Parathyroid adenoma (tissue), 2 donors: Measurements from ENCODE around the gene TLCD3A.
"Not testable (repeated sequence)": the region's sequence is repeated elsewhere in the genome, so short reads cannot be mapped to it uniquely, and the experiment has no call there.

Experiments
- H2AFZ ChIP-seq: fragments of 300-600 bp; sonication (generic); one replicate; pipeline ENCODE4 v1.7.0; 2017; ENCODE audit warnings: antibody characterized with exemption, mild to moderate bottlenecking
- H3K27ac ChIP-seq: fragments of 300-600 bp; sonication (generic); one replicate; pipeline ENCODE4 v1.7.0; 2017
- H3K27me3 ChIP-seq: fragments of 300-600 bp; sonication (generic); one replicate; pipeline ENCODE4 v1.7.0; 2017; ENCODE audit warnings: low read length; ENCODE audit not compliant: control insufficient read depth, insufficient read depth
- H3K36me3 ChIP-seq: fragments of 300-600 bp; sonication (generic); one replicate; pipeline ENCODE4 v1.7.0; 2017; ENCODE audit warnings: low read length; ENCODE audit not compliant: control insufficient read depth, insufficient read depth
- H3K4me1 ChIP-seq: fragments of 300-600 bp; sonication (generic); one replicate; pipeline ENCODE4 v1.7.0; 2017; ENCODE audit warnings: control low read depth
- H3K4me2 ChIP-seq: fragments of 300-600 bp; sonication (generic); one replicate; pipeline ENCODE4 v1.7.0; 2017; ENCODE audit warnings: low read length
- H3K4me3 ChIP-seq: fragments of 300-600 bp; sonication (generic); one replicate; pipeline ENCODE4 v1.7.0; 2017; ENCODE audit warnings: low read depth, low read length
- H3K79me2 ChIP-seq: fragments of 300-600 bp; sonication (generic); one replicate; pipeline ENCODE4 v1.7.0; 2017; ENCODE audit warnings: control low read depth
- H3K9ac ChIP-seq: fragments of 300-600 bp; sonication (generic); one replicate; pipeline ENCODE4 v1.7.0; 2017; ENCODE audit warnings: mild to moderate bottlenecking
- H3K9me3 ChIP-seq: fragments of 300-600 bp; sonication (generic); one replicate; pipeline ENCODE4 v1.7.0; 2017; ENCODE audit warnings: low read length; ENCODE audit not compliant: control insufficient read depth
- TF ChIP-seq, protein P1 (sequence below): fragments of 300-600 bp; sonication (generic); IDR thresholded peaks from one replicate; pipeline ENCODE4 v1.7.0; 2017; ENCODE audit warnings: antibody characterized with exemption, mild to moderate bottlenecking
- donor health status: primary hyperparathyroidism.

TLCD3A gene

DNA sequence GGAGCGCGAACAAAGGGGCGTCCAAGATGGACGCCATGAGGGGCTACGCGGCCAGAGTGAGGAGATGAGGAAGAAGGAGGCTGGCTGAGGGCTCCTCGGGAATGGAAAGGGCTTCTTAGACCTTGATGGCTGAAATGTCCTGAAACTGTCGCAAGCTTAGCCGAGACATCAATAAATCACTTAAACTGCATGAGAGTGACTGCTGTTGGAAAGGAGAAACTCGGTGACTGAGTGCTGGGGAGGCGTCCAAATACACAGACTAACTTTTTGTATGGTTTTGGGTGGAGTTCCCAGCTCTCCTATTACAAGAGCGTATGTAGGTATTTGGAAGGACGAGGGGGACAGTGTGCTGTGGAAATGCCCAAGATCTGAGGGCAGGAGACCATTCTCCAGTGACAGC, 21.0 kb downstream of the TLCD3A start:
- H2AFZ ChIP-seq: no peak overlapping the region
- no peak overlapping the region for H3K4me3 ChIP-seq
- H3K79me2 ChIP-seq: peaks cover 4% of the 10 kb centered on the region
- H3K9ac ChIP-seq: no peak overlapping the region
- H3K27ac ChIP-seq: no peak overlapping the region
- H3K27me3 ChIP-seq: no peaks in the 10 kb centered on the region
- no peak overlapping the region for H3K4me2 ChIP-seq
- H3K4me1 ChIP-seq: peaks cover 5% of the 10 kb centered on the region
- no peaks in the 10 kb centered on the region for H3K36me3 ChIP-seq
- H3K9me3 ChIP-seq: no peaks in the 10 kb centered on the region
- TF ChIP-seq, protein P1, sequence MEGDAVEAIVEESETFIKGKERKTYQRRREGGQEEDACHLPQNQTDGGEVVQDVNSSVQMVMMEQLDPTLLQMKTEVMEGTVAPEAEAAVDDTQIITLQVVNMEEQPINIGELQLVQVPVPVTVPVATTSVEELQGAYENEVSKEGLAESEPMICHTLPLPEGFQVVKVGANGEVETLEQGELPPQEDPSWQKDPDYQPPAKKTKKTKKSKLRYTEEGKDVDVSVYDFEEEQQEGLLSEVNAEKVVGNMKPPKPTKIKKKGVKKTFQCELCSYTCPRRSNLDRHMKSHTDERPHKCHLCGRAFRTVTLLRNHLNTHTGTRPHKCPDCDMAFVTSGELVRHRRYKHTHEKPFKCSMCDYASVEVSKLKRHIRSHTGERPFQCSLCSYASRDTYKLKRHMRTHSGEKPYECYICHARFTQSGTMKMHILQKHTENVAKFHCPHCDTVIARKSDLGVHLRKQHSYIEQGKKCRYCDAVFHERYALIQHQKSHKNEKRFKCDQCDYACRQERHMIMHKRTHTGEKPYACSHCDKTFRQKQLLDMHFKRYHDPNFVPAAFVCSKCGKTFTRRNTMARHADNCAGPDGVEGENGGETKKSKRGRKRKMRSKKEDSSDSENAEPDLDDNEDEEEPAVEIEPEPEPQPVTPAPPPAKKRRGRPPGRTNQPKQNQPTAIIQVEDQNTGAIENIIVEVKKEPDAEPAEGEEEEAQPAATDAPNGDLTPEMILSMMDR: no peak

- not testable (repeated sequence) for H3K9me3 ChIP-seq, H3K4me1 ChIP-seq, H2AFZ ChIP-seq, H3K79me2 ChIP-seq, H3K4me2 ChIP-seq, H3K4me3 ChIP-seq, H3K36me3 ChIP-seq, H3K27me3 ChIP-seq, H3K9ac ChIP-seq, H3K27ac ChIP-seq
These were observed 23.0 kb downstream of the TLCD3A start for GRCh38 chr17:755319-755961.

GRCh38 chr17:756010-756567, 23.7 kb downstream of the TLCD3A start:
- H3K27me3 ChIP-seq, H3K9ac ChIP-seq, H3K27ac ChIP-seq, H3K79me2 ChIP-seq, H3K4me3 ChIP-seq, H3K4me1 ChIP-seq, H3K9me3 ChIP-seq, H3K4me2 ChIP-seq, H3K36me3 ChIP-seq, H2AFZ ChIP-seq: not testable (repeated sequence)

DNA sequence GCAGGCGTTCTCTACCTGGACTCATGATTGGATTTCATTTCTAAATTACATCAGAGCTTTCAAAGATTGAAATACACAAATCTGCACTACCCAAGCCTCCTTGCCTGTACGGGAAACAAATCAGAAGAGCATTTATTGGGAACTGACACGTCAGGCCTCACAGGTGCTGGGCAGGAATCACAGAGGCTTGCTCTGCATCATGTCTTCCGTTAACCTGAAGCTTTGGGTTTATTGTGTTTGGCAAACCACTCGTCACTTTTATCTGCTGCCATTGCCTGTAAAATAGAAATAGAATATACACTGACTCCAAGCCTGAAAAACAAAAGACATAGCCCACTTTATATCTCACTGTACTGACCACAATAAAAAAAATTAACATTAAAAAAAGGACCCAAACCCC, 27.6 kb downstream of the TLCD3A start:
- Histone ChIP-seq H3K9ac (no peak overlapping the region), H3K27ac (no peak overlapping the region), H3K79me2 (no peaks in the 10 kb centered on the region), H2AFZ (no peak overlapping the region), H3K4me2 (no peak overlapping the region), H3K4me3 (no peak overlapping the region), H3K9me3 (no peaks in the 10 kb centered on the region), H3K4me1 (no peaks in the 10 kb centered on the region), H3K27me3 (no peaks in the 10 kb centered on the region), H3K36me3 (no peaks in the 10 kb centered on the region)
- TF ChIP-seq, protein P1: no peak

DNA sequence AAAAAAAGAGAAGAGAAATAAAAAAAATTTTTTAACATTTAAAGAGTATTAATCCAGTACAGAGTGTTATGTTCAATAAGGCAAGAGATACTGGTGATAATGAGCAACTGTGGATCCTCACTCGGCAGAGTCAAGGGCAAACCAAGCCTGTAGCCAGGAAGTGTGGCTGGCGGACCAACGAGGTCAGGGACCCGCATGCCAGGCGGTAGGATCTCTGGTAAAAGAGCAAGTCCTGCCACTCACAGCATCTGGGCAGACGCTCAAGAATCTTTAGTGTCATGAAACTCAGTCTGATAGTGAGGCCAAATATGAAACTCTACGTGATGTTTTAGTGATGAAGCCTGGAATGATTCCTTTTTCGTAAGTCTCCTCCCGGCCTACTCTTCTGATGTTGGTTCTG, 28.0 kb downstream of the TLCD3A start:
- no peak overlapping the region for H3K4me3 ChIP-seq
- H3K27me3 ChIP-seq: no peaks in the 10 kb centered on the region
- no peak overlapping the region for H3K27ac ChIP-seq
- TF ChIP-seq, protein P1: no peak
- no peak overlapping the region for H2AFZ ChIP-seq
- H3K79me2 ChIP-seq: no peaks in the 10 kb centered on the region
- H3K9me3 ChIP-seq: no peaks in the 10 kb centered on the region
- H3K36me3 ChIP-seq: no peaks in the 10 kb centered on the region
- H3K4me1 ChIP-seq: no peaks in the 10 kb centered on the region
- no peak overlapping the region for H3K9ac ChIP-seq
- H3K4me2 ChIP-seq: no peak overlapping the region

- Histone ChIP-seq H3K4me2 (no peak overlapping the region), H3K27ac (no peak overlapping the region), H3K4me1 (no peaks in the 10 kb centered on the region), H2AFZ (no peak overlapping the region), H3K79me2 (no peaks in the 10 kb centered on the region), H3K4me3 (no peak overlapping the region), H3K9ac (no peak overlapping the region), H3K9me3 (no peaks in the 10 kb centered on the region), H3K27me3 (no peaks in the 10 kb centered on the region), H3K36me3 (no peaks in the 10 kb centered on the region)
- TF ChIP-seq, protein P1: no peak
These were observed 34.7 kb downstream of the TLCD3A start for GRCh38 chr17:767076-767475.
